IPS-18a (cell line): Measurements from ENCODE around the gene LIN7B.
"Not testable (repeated sequence)": the region's sequence is repeated elsewhere in the genome, so short reads cannot be mapped to it uniquely, and the experiment has no call there.

Experiments
- H3K27ac ChIP-seq: one replicate; pipeline ENCODE4 v1.5.1; 2013; ENCODE audit warnings: low read length
- H3K27me3 ChIP-seq: one replicate; pipeline ENCODE4 v1.6.1; 2013; ENCODE audit warnings: mild to moderate bottlenecking, low read length; ENCODE audit not compliant: control insufficient read depth, insufficient read depth
- H3K36me3 ChIP-seq: one replicate; pipeline ENCODE4 v1.6.1; 2013; ENCODE audit warnings: low read depth, low read length; ENCODE audit not compliant: control insufficient read depth
- H3K4me1 ChIP-seq: one replicate; pipeline ENCODE4 v1.6.1; 2013; ENCODE audit warnings: low read depth, low read length; ENCODE audit not compliant: control insufficient read depth
- H3K4me3 ChIP-seq: one replicate; pipeline ENCODE4 v1.5.1; 2013; ENCODE audit warnings: low read length
- H3K9ac ChIP-seq: one replicate; pipeline ENCODE4 v1.6.1; 2013; ENCODE audit warnings: mild to moderate bottlenecking, low read length, moderate library complexity
- H3K9me3 ChIP-seq: one replicate; pipeline ENCODE4 v1.6.1; 2013; ENCODE audit warnings: low read depth, low read length; ENCODE audit not compliant: control insufficient read depth

The LIN7B gene

DNA sequence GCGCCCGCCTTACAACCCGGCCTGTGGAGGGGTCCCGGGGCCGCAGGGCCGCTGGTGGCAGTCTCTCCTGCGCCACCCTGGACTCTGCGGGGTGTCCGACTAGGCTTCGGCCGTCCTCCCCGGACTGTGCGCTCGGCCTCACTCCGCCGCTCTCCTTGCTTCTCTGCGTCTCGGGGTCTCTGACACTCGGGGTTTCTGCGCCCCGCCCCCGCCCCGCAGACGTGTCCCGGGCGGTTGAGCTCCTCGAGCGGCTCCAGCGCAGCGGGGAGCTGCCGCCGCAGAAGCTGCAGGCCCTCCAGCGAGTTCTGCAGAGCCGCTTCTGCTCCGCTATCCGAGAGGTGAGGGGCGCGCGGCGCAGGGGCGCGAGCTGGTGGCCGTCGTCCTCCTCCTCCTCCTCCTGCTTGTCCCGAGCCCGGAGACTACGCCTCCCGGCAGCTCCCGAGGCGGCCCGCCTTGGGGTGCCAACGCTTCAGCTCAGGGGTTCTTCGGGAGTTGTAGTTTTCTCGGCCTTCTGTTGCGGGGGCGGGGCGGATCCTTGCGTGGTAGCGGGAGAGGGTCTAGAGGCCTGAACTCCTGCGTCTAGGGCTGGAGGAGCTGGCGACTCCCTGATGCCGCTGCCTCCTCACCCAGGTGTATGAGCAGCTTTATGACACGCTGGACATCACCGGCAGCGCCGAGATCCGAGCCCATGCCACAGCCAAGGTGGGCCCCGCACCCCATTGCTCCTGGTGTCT, 627 bp downstream of the LIN7B start:
- peaks cover 10% of the 10 kb centered on the region for H3K27me3 ChIP-seq
- peaks cover 3% of the 10 kb centered on the region for H3K4me1 ChIP-seq
- no peaks in the 10 kb centered on the region for H3K9me3 ChIP-seq
- peaks cover 1% of the 10 kb centered on the region for H3K36me3 ChIP-seq
- no peak overlapping the region for H3K27ac ChIP-seq
- no peak overlapping the region for H3K9ac ChIP-seq
- H3K4me3 ChIP-seq: peak overlapping the region; percentile 60

DNA sequence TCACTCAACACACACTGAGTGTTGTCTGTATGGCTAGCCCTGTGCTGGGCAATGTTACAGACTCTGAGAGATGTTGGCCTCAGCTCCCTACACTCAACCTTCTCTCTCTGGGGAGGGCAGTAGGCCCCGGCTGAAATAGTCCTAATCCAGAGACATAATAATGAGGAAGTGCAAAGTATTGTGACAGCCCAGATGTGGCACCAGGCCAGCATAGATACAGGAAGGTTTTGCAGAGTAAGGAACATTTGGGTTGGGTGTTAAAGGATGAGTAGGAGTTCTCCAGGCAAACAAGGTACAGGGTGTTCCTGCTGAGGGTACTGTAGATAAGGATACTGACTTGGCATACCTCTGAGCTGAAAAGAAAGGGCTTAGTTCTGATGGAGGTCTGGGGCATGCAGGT, 2.4 kb downstream of the LIN7B start:
- no peak overlapping the region for H3K4me3 ChIP-seq
- no peak overlapping the region for H3K27ac ChIP-seq
- H3K36me3 ChIP-seq: no peaks in the 10 kb centered on the region
- no peak overlapping the region for H3K9ac ChIP-seq
- no peaks in the 10 kb centered on the region for H3K9me3 ChIP-seq
- peaks cover 3% of the 10 kb centered on the region for H3K4me1 ChIP-seq
- peaks cover 24% of the 10 kb centered on the region for H3K27me3 ChIP-seq

- Histone ChIP-seq H3K36me3 (no peaks in the 10 kb centered on the region), H3K9ac (no peak overlapping the region), H3K27ac (no peak overlapping the region), H3K27me3 (peaks cover 24% of the 10 kb centered on the region), H3K4me1 (peaks cover 3% of the 10 kb centered on the region), H3K4me3 (peak overlapping the region; percentile 81), H3K9me3 (no peaks in the 10 kb centered on the region)
Measured at GRCh38 chr19:49117677-49118564, 3.8 kb downstream of the LIN7B start.

DNA sequence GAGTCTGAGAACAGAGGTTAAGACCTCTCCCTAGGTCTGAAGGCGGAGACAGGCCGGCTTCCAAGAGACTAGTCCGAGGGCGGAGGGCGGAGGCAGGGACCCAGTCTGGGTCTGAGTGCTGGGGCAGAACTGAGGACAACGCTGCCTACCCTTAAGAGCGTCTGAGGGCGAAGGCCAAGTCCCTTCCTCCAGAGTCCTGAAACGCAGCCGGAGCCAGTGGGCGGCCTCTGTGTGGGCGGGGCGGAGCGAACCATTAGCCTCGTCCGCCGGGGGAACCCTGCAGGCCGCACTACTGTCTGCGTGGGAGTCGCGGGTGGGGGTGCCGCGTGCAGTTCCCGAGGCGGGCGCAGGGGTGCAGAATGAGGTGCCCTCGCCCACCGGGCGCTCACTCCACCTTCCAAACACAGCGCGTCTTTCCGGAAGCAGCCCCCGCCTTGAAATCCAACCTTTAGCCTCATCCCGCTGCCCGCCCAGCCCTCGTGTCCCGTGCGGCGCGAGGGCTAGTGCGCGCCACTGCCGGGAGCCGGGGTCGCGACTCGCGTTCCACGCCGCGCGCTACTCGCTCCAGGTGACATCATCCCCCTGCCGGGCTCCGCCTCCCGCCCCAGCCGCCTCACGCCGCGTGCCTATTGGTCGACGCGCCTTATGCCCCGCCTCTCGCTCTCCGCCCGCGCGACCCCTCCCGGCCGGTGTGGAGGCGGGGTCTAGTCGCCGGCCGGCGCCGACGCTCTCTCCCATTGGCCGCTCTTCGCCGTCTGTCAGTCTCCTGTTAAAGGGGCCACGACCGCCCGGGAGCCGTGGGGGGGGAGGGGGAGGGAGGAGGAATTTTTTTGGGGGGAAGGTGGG, 4.6 kb downstream of the LIN7B start, which contains the start of gene C19orf73:
Gene C19orf73, minus strand, starts transcription at position 579 of the 846 bp plus-strand sequence. Its CDS starts 121 bp downstream, at position 458.
- H3K36me3 ChIP-seq: no peaks in the 10 kb centered on the region
- peak within 1 kb of the TSS; percentile 81 for H3K4me3 ChIP-seq
- H3K9me3 ChIP-seq: no peaks in the 10 kb centered on the region
- no peak within 1 kb of the TSS for H3K27ac ChIP-seq
- peak within 1 kb of the TSS; percentile 80 for H3K9ac ChIP-seq
- peaks cover 24% of the 10 kb centered on the region for H3K27me3 ChIP-seq
- peaks cover 2% of the 10 kb centered on the region for H3K4me1 ChIP-seq

- no peaks in the 10 kb centered on the region for H3K4me1 ChIP-seq
- no peaks in the 10 kb centered on the region for H3K9me3 ChIP-seq
- peaks cover 24% of the 10 kb centered on the region for H3K27me3 ChIP-seq
- H3K4me3 ChIP-seq: peak within 1 kb of the TSS; percentile 81
- no peaks in the 10 kb centered on the region for H3K36me3 ChIP-seq
- H3K9ac ChIP-seq: peak within 1 kb of the TSS; percentile 80
- H3K27ac ChIP-seq: no peak within 1 kb of the TSS
Measured at GRCh38 chr19:49119411-49120324, 5.5 kb downstream of the LIN7B start, which contains the start of gene PPFIA3. TSS of gene PPFIA3 (plus strand) at chr19:49119544. CDS start at chr19:49127874, 8,330 bp downstream.

- H3K4me3 ChIP-seq: peak overlapping the region; percentile 51
- no peaks in the 10 kb centered on the region for H3K9me3 ChIP-seq
- H3K4me1 ChIP-seq: no peaks in the 10 kb centered on the region
- H3K27me3 ChIP-seq: peaks cover 21% of the 10 kb centered on the region
- no peak overlapping the region for H3K9ac ChIP-seq
- H3K27ac ChIP-seq: no peak overlapping the region
- H3K36me3 ChIP-seq: no peaks in the 10 kb centered on the region
Measured at GRCh38 chr19:49120325-49120683, 6.1 kb downstream of the LIN7B start.

DNA sequence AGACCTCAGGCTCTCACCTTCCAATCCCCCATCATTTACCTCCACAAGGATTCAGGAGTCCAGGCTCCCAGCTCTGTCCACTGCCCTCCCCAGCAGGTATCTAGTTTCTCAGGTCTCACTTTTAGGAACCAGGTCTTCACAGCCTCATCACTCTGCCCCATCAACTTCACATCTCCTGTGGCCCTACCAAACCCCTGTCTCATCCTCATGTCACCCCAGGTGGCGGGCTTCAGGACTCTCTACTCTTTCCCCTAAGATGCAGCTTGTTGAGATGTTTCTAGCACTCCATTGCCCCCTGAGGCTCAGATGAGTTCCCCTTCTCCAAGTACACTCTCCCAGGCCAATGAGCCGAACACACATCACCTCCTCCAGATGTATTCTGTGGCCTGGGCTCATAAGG, 6.7 kb downstream of the LIN7B start:
- Histone ChIP-seq H3K4me3 (no peak overlapping the region), H3K4me1 (no peaks in the 10 kb centered on the region), H3K9me3 (no peaks in the 10 kb centered on the region), H3K27me3 (peaks cover 17% of the 10 kb centered on the region), H3K36me3 (no peaks in the 10 kb centered on the region), H3K9ac (no peak overlapping the region), H3K27ac (no peak overlapping the region)

- not testable (repeated sequence) for H3K9me3 ChIP-seq, H3K9ac ChIP-seq, H3K4me3 ChIP-seq, H3K4me1 ChIP-seq, H3K27ac ChIP-seq, H3K36me3 ChIP-seq
- H3K27me3 ChIP-seq: peaks cover 17% of the 10 kb centered on the region
Measured at GRCh38 chr19:49121841-49122240, 7.7 kb downstream of the LIN7B start.

GRCh38 chr19:49123285-49123684, 9.1 kb downstream of the LIN7B start:
- H3K36me3 ChIP-seq, H3K27ac ChIP-seq: not testable (repeated sequence)

GRCh38 chr19:49125025-49125731, 11.0 kb downstream of the LIN7B start:
- peaks cover 7% of the 10 kb centered on the region for H3K4me1 ChIP-seq
- H3K27ac ChIP-seq: no peak overlapping the region
- peaks cover 10% of the 10 kb centered on the region for H3K27me3 ChIP-seq
- no peaks in the 10 kb centered on the region for H3K36me3 ChIP-seq
- H3K9ac ChIP-seq: no peak overlapping the region
- H3K4me3 ChIP-seq: peak overlapping the region; percentile 34
- no peaks in the 10 kb centered on the region for H3K9me3 ChIP-seq

More at GRCh38 chr19:49123285-49123684, 9.1 kb downstream of the LIN7B start:
- not testable (repeated sequence) for H3K4me1 ChIP-seq, H3K4me3 ChIP-seq, H3K9ac ChIP-seq, H3K9me3 ChIP-seq
- H3K27me3 ChIP-seq: peaks cover 17% of the 10 kb centered on the region
